H1 (cell line): ENCODE data around the gene MAGT1. TPM values are rescaled to one million over a fixed set of nuclear protein-coding genes. Genes with fewer than 3 reads are reported as not detected.

Source experiments
- polyA plus RNA-seq, 7 experiments: library from polyadenylated mRNA; depleted of rRNA in 3 of 7; stranded (reverse) in 5 of 7; unstranded in 2 of 7; fragments of >200 nt in 5 of 7; fragments of 200-250 nt in 2 of 7; gene quantifications; 1 replicate in 5 of 7; 2 replicates in 1 of 7; 4 replicates in 1 of 7; pipeline versions ENCODE4 v1.2.1 to v1.2.3, GENCODE V29; 2011 to 2013; ENCODE audit warnings: missing spikeins in 2 of 7, mixed read lengths in 2 of 7
- small RNA-seq: library from polyadenylated mRNA; stranded (forward); fragments of <200 nt; extraction: miRNeasy Mini kit (QIAGEN cat#:217004); gene quantifications from one replicate; pipeline ENCODE3, GENCODE V24; 2013; ENCODE audit not compliant: insufficient read depth
- total RNA-seq: library from RNA; stranded (reverse); fragmentation: NEBNext Ultra II Directional; extraction: Animal tissue kit (Norgen Biotek cat#: 25700); gene quantifications from 2 replicates; pipeline ENCODE4 v1.2.1, GENCODE V29; 2021

The MAGT1 gene
- total and polyA plus RNA-seq, 2 of the 8 experiments (the other 6 are each of a cell fraction or from before 2014, with no cell fraction given) = 14.4 to 47.6 TPM

Small RNA genes lying within 50 kb of the gene (small RNA-seq; reads per million reads assigned to genes)
- gene RN7SL460P (not detected), gene RNU6-854P (not detected)

Other genes with a start within 250 kb of the MAGT1 start
- gene ATRX, start 109.2 kb downstream of the MAGT1 start, total RNA-seq = 83.1 and 97.8 TPM in 2 replicates
- gene ATRX, start 109.2 kb downstream of the MAGT1 start, polyA plus RNA-seq (2011; rRNA removed) = 19.9 and 28.4 TPM in 2 replicates
- gene COX7B, start 4.0 kb upstream of the MAGT1 start, total RNA-seq = 268 and 276 TPM in 2 replicates
- 470 and 974 TPM in 2 replicates for gene COX7B, start 4.0 kb upstream of the MAGT1 start, polyA plus RNA-seq (2011; rRNA removed)
- gene ATP7A, start 15.3 kb upstream of the MAGT1 start, total RNA-seq = 2.4 and 2.8 TPM in 2 replicates
- gene ATP7A, start 15.3 kb upstream of the MAGT1 start, polyA plus RNA-seq (2011; rRNA removed) = 0.72 and 0.73 TPM in 2 replicates
- 0.56 TPM in 1 of 2 replicates, not detected in the other for gene PGAM4, start 74.2 kb upstream of the MAGT1 start, total RNA-seq
- 0.54 and 0.57 TPM in 2 replicates for gene PGAM4, start 74.2 kb upstream of the MAGT1 start, polyA plus RNA-seq (2011; rRNA removed)
- gene PGK1, start 208.8 kb upstream of the MAGT1 start, total RNA-seq = 396 and 427 TPM in 2 replicates
- gene PGK1, start 208.8 kb upstream of the MAGT1 start, polyA plus RNA-seq (2011; rRNA removed) = 207 and 328 TPM in 2 replicates
- gene TAF9B, start 244.2 kb upstream of the MAGT1 start, total RNA-seq = 20.8 and 23.8 TPM in 2 replicates
- 23.6 and 42.8 TPM in 2 replicates for gene TAF9B, start 244.2 kb upstream of the MAGT1 start, polyA plus RNA-seq (2011; rRNA removed)